ENCODE data around the gene GNB5.

Gene GNB5

DNA sequence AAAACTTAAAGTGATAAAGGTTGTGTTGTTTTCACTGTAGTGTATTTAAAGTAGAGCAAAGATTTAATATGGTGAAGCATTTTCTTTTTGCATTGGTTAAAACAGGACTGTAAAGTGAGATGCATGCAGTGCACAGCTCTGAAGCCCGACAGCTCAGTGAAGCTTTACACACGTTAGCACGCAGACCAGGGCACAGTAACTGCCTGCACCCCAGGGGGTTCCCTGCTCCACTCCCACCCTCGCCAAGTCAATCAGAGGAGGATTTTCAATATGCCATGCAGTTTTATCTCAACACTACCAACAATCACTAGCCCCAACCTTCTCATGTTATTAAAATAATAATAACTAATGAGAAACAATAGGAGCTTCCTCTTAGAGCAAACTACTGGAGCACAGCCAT, 50.5 kb downstream of the GNB5 start:
- DNase-seq (ENCODE audit: low spot score) = no peak

DNA sequence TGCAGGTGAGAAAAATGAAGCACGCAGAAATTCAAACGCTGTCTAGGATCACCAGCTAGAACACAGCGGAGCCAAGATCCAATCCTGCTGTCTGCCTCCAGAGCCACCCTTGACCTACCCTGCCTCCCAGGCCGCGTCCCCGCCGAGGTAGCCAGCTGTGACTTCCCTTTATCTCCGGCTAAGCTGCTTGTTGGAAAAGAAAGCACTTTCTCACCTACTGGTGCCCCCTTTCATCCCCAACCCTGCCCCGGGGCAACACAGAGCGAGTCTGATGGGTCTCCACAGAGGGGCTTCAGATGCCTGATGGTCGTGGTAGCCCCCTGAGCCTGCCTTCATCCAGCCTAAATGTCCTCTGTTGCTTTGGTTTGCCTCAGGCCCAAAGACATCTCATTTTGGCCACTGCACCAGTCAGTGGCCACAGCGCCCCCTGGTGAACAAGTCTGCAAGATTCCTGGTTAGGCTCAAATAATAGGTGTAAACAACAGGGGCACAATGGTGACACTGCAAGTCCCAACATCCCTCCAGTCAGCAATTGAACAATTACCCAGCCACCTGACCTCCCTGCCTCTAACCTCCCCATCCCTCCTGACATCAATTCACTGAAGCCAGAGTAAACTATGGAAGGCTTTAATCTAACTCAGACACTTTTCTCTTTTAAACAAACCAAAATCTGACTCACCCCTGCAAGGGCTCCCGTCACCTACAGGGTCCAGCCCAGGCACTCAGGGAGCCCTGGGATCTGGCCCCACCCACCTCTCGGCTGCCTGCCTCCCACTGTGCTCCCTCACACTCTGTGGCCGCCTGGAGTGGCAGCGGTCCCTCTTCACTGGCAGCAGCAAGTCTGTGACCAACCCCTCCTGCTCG, 51.4 kb downstream of the GNB5 start:
- DNase-seq (ENCODE audit: low spot score) = peak; percentile 79

GRCh38 chr15:52137432-52138357, 53.5 kb downstream of the GNB5 start:
- peak; percentile 49 for DNase-seq (ENCODE audit: low spot score)

DNA sequence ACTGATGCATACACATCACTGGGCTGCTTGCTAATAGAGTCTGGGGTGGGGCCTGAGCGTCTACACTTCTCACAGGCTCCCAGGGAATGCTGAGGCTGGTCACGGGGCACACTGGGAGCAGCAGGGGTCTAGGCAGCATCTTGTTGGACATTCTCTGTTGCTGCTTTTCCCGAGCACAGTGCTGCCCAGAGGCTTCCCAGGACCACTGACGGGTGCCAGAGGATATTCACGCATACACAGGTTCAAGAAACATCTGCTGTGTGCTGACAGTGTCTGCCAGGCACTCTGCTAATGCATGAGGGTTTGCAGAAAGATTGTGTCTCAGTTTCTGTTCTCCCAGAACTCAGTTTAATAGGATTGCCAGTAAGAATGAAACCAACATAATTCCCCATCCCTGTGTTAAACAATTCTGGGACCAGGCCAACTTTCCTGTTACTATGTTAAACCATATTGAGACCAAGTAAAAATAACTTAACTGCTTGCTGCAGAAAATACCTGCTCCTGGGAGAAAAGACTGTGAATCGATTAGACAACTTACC, 54.7 kb downstream of the GNB5 start:
- peak; percentile 60 for DNase-seq (ENCODE audit: low spot score)

DNA sequence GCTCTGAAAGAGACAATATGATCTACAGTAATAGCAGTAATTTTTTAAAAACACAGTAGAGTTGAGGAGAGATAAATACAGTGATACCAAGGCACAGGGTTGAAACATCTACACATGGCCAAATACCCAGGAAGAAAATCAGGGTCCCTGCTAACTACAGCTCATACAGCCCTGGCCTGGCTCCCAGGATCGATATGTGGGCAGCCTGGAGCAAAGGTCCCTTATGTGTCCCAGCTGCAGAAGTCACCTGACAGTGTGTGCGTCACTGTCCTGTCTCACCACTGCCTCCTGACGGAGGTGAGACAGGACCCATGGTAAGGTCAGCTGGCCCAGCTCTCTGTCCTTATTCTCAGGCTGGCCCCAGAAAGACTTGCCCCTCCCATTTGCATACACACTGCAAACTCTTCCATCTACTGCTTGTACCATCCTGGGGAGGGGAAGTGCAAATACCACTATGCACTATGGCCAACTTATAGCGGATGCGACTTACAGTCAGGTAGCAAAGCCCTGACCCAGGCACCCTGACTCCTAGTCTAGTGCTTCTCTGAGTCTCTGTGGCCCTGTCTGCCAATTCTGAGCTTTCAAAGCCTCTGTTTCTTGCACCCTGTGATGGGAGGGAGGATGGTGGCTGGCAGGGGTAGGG, 56.6 kb downstream of the GNB5 start:
- DNase-seq (ENCODE audit: low spot score) = no peak

DNA sequence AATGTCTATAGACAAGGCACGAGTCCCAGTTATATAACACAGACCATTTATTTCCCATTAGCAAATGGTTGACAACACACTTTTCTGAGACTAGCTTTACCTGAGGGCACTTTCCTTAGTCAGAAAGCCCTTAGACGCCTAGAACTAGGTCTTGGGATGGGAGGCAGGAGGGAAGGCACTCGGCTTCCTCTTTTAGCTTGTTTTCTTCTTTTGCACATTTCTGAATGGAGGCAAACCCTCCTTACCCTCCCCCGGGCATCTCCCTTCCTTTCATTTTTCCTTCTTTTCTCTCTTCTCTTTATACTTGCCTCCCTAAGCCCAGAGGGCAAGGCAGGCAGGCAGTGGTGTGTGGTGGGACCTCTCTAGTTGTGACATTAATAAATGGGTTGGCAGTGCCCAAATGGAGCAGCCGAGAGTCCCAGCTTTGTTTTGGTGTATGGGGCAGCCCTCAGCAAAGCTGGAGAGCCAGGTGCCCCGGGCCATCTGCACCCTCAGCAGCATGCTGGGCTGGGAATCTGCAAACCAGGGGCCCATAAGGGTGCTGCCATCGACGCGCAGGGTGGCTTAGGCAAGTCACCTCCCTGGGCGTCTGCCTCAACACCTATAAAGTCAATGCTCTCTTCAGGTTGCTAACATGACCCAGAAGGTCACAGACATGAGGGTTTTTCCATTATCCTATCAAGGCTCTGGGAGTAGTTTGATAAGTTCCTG, 57.5 kb downstream of the GNB5 start:
- DNase-seq (ENCODE audit: low spot score) = no peak

- DNase-seq (ENCODE audit: low spot score) = no peak
Observed at GRCh38 chr15:52132066-52132465, 59.1 kb downstream of the GNB5 start.

DNA sequence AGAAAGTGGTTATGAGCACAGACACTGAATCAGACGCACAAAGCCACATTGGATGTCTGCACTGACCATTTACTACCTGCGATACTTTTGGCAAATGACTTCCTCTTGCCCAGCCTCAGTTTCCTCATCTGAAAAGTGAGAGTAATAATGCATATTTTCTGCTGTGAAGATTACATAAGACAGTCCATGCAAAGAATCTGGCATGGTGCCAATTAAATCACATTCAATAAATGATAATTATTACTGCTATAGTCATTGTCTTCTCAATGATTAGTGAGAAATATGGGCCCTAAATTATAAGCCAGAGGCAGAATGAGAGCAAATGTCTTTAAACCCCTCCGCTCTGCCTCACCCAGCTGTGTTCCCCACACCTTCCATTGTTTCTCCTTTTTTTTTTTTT, 62.6 kb downstream of the GNB5 start:
- no peak for DNase-seq (ENCODE audit: low spot score)

GRCh38 chr15:52124270-52124880, 66.8 kb downstream of the GNB5 start:
- no peak for DNase-seq (ENCODE audit: low spot score)

DNA sequence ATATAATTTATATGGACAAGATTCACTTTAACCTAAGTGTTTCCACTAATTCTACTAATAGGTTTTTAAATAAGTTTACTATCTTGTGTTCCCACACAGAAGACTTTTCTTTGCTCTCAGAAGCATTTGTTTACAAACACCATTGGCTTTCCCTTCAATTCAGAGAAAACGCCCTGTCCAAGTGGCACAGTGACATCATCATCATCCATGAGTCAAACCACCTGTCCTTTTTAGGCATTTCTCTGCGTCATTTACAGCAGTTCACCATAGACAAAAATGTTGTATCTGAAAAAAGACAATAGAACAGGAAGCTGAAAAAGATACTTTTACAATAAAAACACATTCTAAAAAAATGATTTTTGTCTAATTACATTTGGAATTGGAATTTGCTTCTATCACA, 69.3 kb downstream of the GNB5 start:
- no peak for DNase-seq (ENCODE audit: low spot score)

DNA sequence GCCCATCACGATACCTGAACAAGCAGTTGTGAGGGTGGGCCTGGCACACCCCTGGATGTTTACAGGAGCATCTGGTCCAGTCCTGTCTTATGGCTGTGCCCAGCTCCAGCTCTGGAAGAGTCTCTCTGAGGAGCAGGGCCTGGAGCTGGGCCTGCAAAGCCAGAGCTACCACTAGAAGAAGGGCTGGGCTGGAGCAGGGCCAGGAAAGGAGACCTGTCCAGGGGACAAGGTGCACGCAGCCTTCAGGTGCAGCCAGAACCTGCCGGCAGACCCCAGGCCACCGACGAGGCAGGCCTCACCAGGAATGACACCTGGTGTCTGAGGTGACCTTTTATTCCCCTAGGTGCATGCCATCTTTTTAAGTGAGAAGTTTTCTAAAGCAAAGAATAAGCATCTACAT, 70.2 kb downstream of the GNB5 start:
- no peak for DNase-seq (ENCODE audit: low spot score)

DNA sequence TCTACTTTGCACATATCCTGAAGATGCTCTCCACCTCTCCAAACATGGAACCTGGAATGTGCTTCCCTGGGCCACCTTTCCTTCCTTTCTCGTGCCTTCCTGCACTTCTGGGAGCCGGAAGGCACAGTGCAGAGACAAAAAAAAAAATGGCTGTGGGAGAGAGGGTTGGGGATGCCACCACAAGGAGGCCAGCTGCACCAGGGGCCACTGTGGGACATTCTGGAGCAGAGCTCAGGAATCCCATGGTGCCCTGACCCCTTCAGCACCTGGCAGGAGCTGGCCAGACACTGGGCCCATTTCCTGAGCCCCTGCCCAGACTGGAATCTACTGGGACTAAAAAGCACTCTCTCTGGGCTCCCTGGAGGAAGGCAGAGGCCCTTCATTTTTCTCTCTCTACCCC, 70.7 kb downstream of the GNB5 start:
- no peak for DNase-seq (ENCODE audit: low spot score)

DNA sequence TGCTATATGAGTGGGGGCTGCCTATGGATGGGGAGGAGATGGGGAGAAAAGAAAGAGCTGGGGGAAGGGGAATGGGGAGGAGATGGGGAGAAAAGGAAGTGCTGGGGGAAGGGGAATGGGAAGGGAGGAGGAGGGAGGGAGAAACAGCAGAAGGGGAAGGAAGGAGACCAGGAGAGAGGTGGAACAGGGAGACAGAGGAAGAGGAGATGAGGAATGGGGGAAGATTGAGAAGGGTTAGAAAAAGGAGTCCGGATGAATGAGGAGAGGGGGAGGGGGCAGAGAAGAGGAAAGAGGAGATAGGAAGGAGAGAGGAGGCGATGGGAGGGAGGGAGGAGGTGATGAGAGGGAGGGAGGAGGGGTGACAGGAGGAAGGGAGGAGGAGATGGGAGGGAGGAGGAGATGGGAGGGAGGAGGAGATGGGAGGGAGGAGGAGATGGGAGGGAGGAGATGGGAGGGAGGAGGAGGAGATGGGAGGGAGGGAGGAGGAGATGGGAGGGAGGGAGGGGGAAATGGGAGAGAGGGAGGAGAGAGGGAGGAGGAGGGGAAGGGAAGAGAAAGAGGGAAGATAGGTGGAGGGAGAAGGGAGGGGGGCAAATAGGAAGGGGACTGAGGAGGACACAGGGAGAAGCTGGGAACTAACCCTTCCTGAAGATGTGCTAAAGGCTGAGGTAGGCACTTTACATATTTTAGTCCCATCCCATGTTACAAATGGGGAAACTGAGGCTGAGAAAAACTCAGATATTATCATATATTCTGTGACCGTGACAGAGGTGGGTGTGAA, 72.0 kb downstream of the GNB5 start:
- no peak for DNase-seq (ENCODE audit: low spot score)

DNA sequence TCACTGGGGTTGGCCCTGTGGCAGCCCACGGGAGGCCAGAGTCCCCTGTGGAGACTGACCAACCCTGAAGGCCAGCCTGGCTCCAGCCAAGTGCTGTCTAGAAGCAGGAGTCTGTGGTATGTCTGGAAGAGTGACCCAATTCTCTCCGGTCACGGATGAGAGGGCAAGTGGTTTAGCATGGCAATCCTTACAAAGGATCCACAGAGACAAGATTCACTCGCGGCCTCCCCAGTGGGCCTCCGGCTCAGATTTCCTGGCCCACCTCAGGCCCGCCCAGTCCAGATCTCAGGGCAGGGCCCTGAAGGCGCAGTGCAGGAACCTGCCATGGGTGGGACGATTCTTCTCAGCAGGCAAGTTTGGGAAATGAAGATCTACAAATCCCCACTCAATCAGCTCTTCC, 73.6 kb downstream of the GNB5 start:
- no peak for DNase-seq (ENCODE audit: low spot score)

DNA sequence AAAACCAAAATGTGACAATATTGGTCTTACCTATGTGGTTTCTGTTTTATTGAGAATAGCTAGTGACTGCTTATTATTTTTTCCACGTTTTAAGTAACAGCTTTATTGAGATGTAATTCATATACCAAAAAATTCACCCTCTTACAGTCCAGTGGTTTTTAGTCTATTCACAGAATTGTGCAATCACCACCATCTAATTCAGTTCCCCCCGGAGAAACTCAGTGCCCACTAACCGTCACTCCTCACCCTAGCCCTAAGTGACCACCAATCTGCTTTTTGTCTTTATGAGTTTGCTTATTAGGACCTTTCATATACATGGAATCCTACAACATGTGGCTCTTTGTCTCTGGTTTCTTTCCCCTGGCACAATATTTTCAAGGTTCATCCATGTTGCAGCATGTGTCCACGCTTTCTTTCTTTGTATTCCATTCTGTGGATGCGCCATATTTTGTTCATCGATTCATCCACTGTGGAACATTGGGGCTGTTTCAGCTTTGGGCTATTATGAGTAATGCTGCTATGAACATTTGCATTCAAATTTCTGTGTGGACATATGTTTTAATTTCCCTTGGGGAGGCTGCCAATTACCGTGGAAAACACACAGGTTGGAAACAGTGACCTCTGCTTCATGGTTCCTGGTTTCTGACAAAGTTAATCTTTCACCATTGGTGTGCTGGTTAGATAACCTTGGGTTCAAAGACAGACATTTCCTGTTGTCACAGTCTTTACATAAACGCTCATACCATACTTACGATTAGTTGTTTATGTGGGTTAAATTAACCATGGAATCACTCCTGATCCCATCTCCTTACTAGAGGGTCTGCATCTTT, 75.4 kb downstream of the GNB5 start:
- DNase-seq (ENCODE audit: low spot score) = no peak

DNA sequence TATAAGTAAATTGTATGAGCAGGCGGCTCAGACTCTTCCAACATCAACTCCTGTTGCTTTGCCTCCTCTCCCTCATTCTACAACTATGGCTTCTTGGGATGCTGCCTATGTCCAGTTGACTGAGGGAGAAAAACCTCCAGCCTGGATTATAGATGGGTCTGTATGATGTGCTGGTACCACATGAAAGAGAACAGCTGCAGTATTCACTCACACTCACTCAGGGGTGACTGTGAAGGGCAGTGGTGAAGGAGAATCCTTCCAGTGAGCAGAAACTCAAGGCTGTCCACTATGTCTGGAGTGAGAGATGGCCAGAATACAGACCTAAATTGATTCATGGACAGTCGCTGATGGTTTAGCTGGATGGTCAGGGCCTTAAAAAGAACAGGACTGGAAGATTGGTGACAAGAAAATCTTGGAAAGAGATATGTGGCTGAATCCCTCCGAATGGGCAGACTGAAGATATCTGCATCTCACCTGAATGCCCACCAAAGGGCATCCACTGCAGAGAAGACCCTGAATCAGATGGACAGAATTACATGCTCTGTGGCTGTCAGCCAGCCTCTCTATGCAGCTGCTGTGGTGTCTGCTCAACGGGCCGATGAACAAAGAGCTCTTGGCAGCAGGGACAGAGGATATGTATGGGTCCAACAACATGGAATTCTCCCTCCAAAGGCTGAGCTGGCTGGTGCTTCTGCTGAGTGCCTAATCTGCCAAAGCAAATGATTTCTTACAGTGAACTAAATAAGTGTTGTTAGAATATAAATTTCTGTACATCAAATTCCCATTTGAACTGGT, 76.7 kb downstream of the GNB5 start:
- peak; percentile 84 for DNase-seq (ENCODE audit: low spot score)

- DNase-seq (ENCODE audit: low spot score) = no peak
Observed at GRCh38 chr15:52113708-52114107, 77.5 kb downstream of the GNB5 start.

- no peak for DNase-seq (ENCODE audit: low spot score)
Observed at GRCh38 chr15:52113235-52113634, 78.0 kb downstream of the GNB5 start.
